Spinal cord (tissue), 10 donors: ENCODE data around the gene FAM25C. TPM values are rescaled to one million over a fixed set of nuclear protein-coding genes. Genes with fewer than 3 reads are reported as not detected.
"Not testable (repeated sequence)": the region's sequence is repeated elsewhere in the genome, so short reads cannot be mapped to it uniquely, and the experiment has no call there.

Experiments used
- DNase-seq, 6 donors: peaks; one replicate each; pipeline versions ENCODE4 v3.0.0 to v3.0.0-alpha.2; 2013 to 2015; ENCODE audit warnings: low spot score in 6 of 6, low read depth in 4 of 6
- H3K27ac ChIP-seq: one replicate; pipeline ENCODE4 v1.5.1; 2013; ENCODE audit warnings: low read depth, low read length, control low read depth
- H3K27me3 ChIP-seq: one replicate; pipeline ENCODE4 v1.6.1; 2013; ENCODE audit warnings: low read length; ENCODE audit not compliant: control insufficient read depth, insufficient read depth
- H3K36me3 ChIP-seq: one replicate; pipeline ENCODE4 v1.6.1; 2013; ENCODE audit warnings: low read length; ENCODE audit not compliant: control insufficient read depth, insufficient read depth
- H3K4me1 ChIP-seq: one replicate; pipeline ENCODE4 v1.6.1; 2013; ENCODE audit warnings: low read length; ENCODE audit not compliant: control insufficient read depth, insufficient read depth
- H3K4me3 ChIP-seq: one replicate; pipeline ENCODE4 v1.5.1; 2013; ENCODE audit warnings: low read depth, low read length, control low read depth
- H3K9me3 ChIP-seq: one replicate; pipeline ENCODE4 v1.6.1; 2013; ENCODE audit warnings: low read length; ENCODE audit not compliant: control insufficient read depth, insufficient read depth
- WGBS: methylation state at CpG from one replicate; pipeline ENCODE4 v1.1.5; 2013; ENCODE audit warnings: missing lambda C conversion rate; ENCODE audit not compliant: insufficient coverage; 5-methylcytosine and 5-hydroxymethylcytosine counted together
- polyA plus RNA-seq, 2 donors: library from polyadenylated mRNA; unstranded; fragments of 120-200 nt; gene quantifications; one replicate each; pipeline ENCODE4 v1.2.1, GENCODE V29; 2013; ENCODE audit not compliant: insufficient read length in 2 of 2
- total RNA-seq, 2 donors: library from RNA; depleted of rRNA in 1 of 2; stranded (reverse); fragments of 120-200 nt in 1 of 2; fragments of >200 nt in 1 of 2; gene quantifications; one replicate each; pipeline versions ENCODE4 v1.2.3 to v1.2.4, GENCODE V29; 2013 to 2014
- donor health status: healthy.

FAM25C gene
- total and polyA plus RNA-seq, 4 donors = not detected

DNA sequence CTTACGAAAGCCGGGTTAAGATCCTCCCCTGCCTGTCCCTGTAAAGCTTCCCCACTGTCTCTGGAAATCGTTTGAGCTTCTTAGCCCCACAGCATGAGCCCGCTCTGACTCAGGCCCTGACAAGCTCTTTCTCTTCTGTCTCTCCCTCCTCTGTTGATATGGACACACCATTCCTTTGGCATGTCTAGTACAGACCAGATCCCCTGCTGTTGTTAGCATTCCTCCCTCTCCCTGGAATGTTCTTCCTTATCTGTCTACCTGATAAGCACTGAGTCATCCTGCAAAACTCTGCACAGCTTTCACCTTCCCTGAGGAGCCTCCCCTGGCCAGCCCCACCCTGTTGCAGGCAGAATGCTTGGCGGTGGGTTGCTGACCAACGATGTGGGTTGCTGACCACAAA lies 11.6 kb downstream of the FAM25C start:
- not testable (repeated sequence) for H3K36me3 ChIP-seq, H3K4me3 ChIP-seq, H3K27ac ChIP-seq, H3K27me3 ChIP-seq, H3K9me3 ChIP-seq, DNase-seq, H3K4me1 ChIP-seq
- no CpG with 5 or more reads among the region's 6 CpGs for WGBS

DNA sequence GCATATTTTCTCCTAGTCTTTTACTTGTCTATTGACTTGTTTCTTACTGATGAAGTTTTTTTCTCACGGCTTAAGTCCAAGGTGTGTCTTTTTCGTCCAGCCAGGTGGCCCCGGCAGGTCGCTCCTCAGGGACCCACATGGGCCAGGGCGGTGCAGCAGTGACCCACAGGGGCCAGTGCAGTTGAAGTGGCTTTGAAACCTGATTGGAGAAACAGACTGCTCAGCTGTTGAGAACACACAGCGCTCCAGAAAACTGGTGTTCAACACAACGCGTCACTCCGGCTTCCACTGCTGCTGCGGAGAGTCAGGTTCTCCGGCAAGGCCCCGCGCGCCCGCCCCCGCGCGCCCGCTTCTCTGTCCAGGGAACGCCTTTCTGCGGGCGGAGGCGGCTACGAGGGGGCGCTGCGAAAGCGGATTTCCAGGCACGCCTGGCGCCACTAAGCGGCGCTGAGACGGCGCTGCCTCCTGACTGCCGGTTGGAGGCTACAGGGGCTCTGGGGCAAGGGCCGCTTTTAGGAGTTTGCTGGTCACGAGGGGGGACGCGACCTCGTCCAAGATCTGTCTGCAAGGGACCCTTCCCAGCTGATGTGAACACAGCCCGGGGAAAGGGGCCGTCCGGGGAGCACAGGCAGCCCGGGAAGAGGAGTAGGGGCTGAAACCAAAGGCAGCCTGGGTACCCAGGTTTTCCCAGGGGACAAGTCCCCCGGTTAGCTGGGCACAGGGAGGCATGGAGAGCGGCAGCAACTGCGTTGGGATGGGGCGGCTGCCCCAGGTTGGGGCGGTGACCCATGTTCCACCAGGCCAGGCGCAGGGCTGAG lies 13.0 kb downstream of the FAM25C start:
- H3K4me1 ChIP-seq, H3K4me3 ChIP-seq, H3K9me3 ChIP-seq, DNase-seq, H3K27me3 ChIP-seq, H3K27ac ChIP-seq, H3K36me3 ChIP-seq: not testable (repeated sequence)
- WGBS = 13% methylated on average over 3 of the region's 49 CpGs

DNA sequence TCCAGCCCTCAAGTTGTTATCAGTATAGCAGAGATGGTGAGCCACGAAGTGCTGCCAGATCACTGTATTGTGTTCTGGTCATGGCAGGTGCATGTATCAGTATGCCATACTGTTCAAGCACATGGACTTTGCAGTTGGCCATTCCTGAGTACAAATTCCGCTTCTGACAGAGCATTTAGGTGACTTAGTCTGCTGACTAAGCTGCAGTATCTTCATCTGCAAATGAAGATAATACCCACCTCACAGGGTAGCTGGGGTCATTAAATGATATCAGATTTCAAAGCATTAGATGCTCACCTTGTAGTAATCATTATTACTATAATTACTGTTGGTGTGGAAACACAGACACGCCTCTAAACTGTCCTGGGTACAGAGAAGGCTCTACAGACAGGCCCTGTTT lies 24.2 kb downstream of the FAM25C start:
- WGBS = no CpG with 5 or more reads among the region's 3 CpGs
- not testable (repeated sequence) for DNase-seq

DNA sequence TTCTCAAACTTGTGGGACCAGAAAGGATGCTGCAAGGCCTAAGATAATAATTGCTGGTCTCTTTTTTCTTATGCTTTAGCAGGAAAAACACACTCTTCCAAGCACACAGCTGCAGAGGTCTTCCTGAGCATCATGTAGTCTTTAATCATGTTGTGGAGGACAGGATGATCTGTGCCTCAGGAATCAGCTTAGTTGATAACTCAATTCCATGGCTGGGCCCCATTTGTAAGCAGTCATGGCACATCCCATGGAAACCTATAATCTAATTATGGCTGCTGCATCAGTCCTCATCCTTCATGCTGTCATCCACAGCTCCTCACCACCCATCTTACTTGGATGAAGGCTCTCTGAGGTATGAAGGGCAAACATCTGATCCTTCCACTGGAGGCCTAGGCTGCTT lies 26.5 kb downstream of the FAM25C start:
- not testable (repeated sequence) for H3K27me3 ChIP-seq, H3K9me3 ChIP-seq, DNase-seq, H3K4me3 ChIP-seq, H3K27ac ChIP-seq, H3K4me1 ChIP-seq, H3K36me3 ChIP-seq

More for the DNA sequence above, 24.2 kb downstream of the FAM25C start:
- H3K36me3 ChIP-seq, H3K9me3 ChIP-seq, H3K27me3 ChIP-seq, H3K4me3 ChIP-seq, H3K4me1 ChIP-seq, H3K27ac ChIP-seq: not testable (repeated sequence)

DNA sequence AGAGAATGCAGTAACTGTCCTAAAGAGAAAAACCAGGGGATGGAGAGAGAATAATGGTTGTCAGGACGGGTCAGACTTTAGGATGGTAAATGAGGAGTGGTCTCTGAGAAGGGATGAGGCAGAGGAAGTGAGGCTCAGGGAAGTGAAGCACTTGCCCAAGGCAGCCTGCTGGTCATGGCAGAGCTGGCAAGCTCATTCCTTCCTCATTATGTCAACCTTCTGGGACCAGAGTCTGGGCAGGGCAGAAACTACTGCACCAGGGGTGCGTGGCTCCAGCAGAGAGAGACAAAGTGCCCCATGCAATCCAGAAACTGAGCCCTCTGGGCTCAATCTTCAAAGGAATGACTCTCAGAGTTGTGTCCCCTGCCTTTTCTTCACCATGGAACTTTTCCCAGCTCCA lies 27.5 kb downstream of the FAM25C start:
- not testable (repeated sequence) for H3K9me3 ChIP-seq, H3K4me3 ChIP-seq, H3K27ac ChIP-seq, DNase-seq, H3K27me3 ChIP-seq, H3K36me3 ChIP-seq, H3K4me1 ChIP-seq
- no CpG with 5 or more reads among the region's 2 CpGs for WGBS

DNA sequence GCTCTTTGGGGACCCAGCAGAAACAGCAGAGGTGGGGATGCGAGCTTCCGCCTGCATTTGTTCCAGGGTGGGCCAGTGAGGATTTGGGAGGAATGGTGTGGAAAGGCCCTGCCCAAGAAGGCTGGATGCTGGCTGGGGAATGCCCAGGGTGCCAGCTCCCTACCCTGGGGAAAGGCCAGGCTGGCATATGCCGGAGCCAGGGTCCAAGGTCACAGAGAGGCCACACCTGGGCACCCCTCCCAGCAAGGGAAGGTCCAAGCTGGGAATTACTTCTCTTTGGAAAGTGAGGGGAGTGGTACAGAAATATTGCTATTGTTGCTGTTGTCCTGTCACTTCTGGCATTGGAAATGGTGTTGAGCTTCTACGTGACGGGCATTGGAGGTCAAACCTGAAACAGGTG lies 28.0 kb downstream of the FAM25C start:
- DNase-seq, H3K36me3 ChIP-seq, H3K27ac ChIP-seq, H3K4me1 ChIP-seq, H3K9me3 ChIP-seq, H3K27me3 ChIP-seq, H3K4me3 ChIP-seq: not testable (repeated sequence)
- WGBS = no CpG with 5 or more reads among the region's 5 CpGs

DNA sequence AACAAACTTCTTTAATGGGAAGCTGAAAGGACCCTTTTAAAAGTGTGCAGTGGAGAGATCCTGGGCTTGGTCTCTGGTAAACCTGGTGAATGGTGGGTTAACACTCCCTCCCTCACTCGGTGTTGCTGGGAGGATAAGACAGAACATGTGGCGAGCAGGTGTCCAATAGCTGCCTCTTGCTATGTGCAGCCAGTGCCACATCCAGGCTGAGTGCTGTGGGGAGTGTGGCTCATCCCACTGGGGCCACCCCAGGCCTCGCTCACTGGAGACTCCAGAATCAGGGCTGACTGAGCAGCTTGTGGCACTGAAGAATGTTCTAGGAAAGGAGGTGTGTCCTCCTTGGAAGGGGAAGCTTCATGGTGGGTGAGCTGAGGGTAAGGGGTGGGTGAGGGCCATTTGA lies 29.5 kb downstream of the FAM25C start:
- not testable (repeated sequence) for H3K36me3 ChIP-seq, H3K27ac ChIP-seq, H3K9me3 ChIP-seq, H3K4me1 ChIP-seq, H3K27me3 ChIP-seq, DNase-seq, H3K4me3 ChIP-seq
- WGBS = no CpG with 5 or more reads among the region's 3 CpGs

DNA sequence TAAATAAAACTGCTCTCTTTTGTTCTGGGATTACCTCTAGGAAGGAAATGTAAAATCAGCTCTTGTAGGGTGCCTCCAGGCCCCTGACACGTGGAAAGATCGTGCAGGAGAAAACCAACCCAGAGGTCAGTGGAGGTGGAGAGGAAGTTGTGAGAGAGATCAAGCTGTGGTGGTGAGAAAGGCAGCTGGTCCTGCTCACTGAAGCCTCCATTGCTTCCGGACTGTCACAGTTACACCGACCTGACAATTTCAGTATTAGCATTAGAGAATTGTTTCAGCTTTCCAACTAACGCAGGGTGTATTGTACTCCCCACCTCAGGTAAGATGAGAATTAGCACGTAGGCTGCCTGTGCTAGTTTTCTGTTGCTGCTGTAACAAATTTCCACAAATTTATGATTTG lies 30.6 kb downstream of the FAM25C start:
- H3K9me3 ChIP-seq, DNase-seq, H3K4me1 ChIP-seq, H3K4me3 ChIP-seq, H3K27me3 ChIP-seq, H3K27ac ChIP-seq, H3K36me3 ChIP-seq: not testable (repeated sequence)
- no CpG with 5 or more reads among the region's 6 CpGs for WGBS

DNA sequence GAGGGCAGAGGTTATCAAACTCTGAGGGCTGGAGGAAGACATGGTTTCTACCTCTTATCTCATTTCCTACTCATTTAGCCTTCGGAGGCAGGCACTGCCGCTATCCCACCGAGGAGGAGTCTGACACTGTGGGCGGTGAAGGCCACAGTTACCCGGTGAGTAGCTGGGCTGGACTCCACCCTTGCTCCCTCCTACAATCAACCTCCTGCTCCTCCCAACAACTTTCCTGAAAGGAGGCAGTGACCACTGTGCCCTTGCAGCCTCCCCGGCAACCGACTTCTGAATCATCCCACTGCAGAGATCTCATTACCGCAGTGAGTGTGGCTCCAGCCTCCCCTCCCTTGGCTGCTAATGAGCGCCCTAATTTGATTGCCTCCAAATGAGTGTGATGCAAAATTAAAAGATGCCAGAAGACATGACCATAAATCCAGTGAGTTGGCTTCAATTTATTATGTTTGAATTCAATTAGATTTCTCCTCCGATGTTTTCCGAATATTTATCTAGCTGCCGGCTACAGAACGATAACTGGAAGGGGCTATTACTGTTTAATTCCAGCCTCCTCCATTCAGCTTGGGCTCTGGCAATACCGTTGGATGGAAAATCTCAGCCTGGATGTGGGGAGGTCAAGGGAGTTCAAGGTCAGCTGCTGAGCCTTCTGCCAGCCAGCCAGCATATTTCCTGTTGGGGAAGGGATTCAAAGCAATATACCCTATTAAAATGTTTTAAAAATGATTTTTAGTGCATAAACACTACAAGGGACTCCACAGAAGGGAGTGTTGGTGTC lies 35.1 kb downstream of the FAM25C start:
- WGBS = no CpG with 5 or more reads among the region's 14 CpGs
- not testable (repeated sequence) for H3K4me1 ChIP-seq, DNase-seq, H3K4me3 ChIP-seq, H3K36me3 ChIP-seq, H3K27me3 ChIP-seq, H3K27ac ChIP-seq, H3K9me3 ChIP-seq

DNA sequence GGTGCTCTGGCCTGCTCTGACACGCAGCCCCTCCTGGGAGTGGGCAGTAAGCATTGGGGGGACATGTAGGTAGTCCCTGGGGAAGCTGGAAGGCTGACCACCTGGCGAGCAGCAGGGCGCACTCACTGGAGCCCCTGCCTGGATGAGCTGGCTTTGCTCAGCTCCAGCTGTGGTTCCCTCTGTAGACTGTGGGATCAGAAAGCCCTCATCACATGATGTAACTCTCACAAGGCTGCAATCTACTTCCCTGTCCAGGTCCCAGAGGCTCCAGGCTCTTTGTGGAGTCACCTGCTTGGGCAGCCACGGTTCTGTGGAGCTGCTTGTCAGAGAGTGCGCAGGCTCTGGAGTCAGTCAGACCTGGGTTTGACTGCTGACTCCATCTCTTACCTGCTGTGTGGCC lies 36.8 kb downstream of the FAM25C start:
- H3K9me3 ChIP-seq, H3K27me3 ChIP-seq, H3K4me3 ChIP-seq, H3K27ac ChIP-seq, DNase-seq, H3K4me1 ChIP-seq, H3K36me3 ChIP-seq: not testable (repeated sequence)
- WGBS = no CpG with 5 or more reads among the region's 5 CpGs
